DND-41 (cell line): ENCODE measurements around the gene C3orf20.

Source experiments
- ATAC-seq: fragments of 200-7000 bp; cut with Tn5 transposase; 3 replicates; pipeline ENCODE4 v1.9.1; 2021; ENCODE audit warnings: low read depth; ENCODE audit not compliant: insufficient read depth
- DNase-seq: peaks from one replicate; pipeline ENCODE4 v3.0.0-alpha.2; 2020
- H2AFZ ChIP-seq: 2 replicates; pipeline ENCODE4 v1.6.0; 2012; ENCODE audit warnings: low read depth, low read length
- H3K27ac ChIP-seq: 2 replicates; pipeline ENCODE4 v1.5.1; 2012; ENCODE audit warnings: low read length, inconsistent platforms
- H3K27me3 ChIP-seq: fragments of 200-600 bp; sonication (generic); 2 replicates; pipeline ENCODE4 v1.6.0; 2012; ENCODE audit warnings: low read length, mild to moderate bottlenecking, inconsistent platforms; ENCODE audit not compliant: insufficient read depth, poor library complexity
- H3K36me3 ChIP-seq: 2 replicates; pipeline ENCODE4 v1.5.1; 2012; ENCODE audit warnings: low read length, inconsistent platforms; ENCODE audit not compliant: insufficient read depth
- H3K4me1 ChIP-seq: 2 replicates; pipeline ENCODE4 v1.5.1; 2012; ENCODE audit warnings: mild to moderate bottlenecking, low read length; ENCODE audit not compliant: insufficient read depth
- H3K4me2 ChIP-seq: 2 replicates; pipeline ENCODE4 v1.6.0; 2012; ENCODE audit warnings: mild to moderate bottlenecking, moderate library complexity, low read length, inconsistent platforms; ENCODE audit not compliant: insufficient read depth
- H3K4me3 ChIP-seq, 2 experiments: fragments of 200-600 bp in 1 of 2; shearing (Covaris generic) in 1 of 2; 2 replicates each; pipeline ENCODE4 v1.5.1; 2012 to 2016; ENCODE audit warnings: inconsistent platforms in 2 of 2, low read length in 2 of 2, mild to moderate bottlenecking in 2 of 2, low read depth in 1 of 2, moderate library complexity in 1 of 2
- H3K79me2 ChIP-seq: 2 replicates; pipeline ENCODE4 v1.6.0; 2012; ENCODE audit warnings: low read length, inconsistent platforms; ENCODE audit not compliant: insufficient read depth
- H3K9ac ChIP-seq: 2 replicates; pipeline ENCODE4 v1.6.0; 2012; ENCODE audit warnings: low read depth, mild to moderate bottlenecking, inconsistent platforms, low read length, moderate library complexity
- H3K9me3 ChIP-seq: 2 replicates; pipeline ENCODE4 v1.5.1; 2012; ENCODE audit warnings: low read length, moderate library complexity, mild to moderate bottlenecking, inconsistent platforms; ENCODE audit not compliant: insufficient read depth, severe bottlenecking
- H4K20me1 ChIP-seq: 2 replicates; pipeline ENCODE4 v1.6.0; 2012; ENCODE audit warnings: low read length; ENCODE audit not compliant: insufficient read depth
- CTCF ChIP-seq: IDR thresholded peaks from 2 replicates; pipeline ENCODE4 v1.5.1; 2012; ENCODE audit warnings: borderline replicate concordance, low read length, moderate library complexity, mild to moderate bottlenecking; ENCODE audit not compliant: poor library complexity, severe bottlenecking; ENCODE audit errors: extremely low read depth
- EZH2 ChIP-seq: IDR thresholded peaks from 3 replicates; pipeline ENCODE4 v1.6.1; 2012; ENCODE audit warnings: borderline replicate concordance, low read depth, mild to moderate bottlenecking, moderate library complexity, low read length, inconsistent platforms; ENCODE audit not compliant: severe bottlenecking

Gene C3orf20

DNA sequence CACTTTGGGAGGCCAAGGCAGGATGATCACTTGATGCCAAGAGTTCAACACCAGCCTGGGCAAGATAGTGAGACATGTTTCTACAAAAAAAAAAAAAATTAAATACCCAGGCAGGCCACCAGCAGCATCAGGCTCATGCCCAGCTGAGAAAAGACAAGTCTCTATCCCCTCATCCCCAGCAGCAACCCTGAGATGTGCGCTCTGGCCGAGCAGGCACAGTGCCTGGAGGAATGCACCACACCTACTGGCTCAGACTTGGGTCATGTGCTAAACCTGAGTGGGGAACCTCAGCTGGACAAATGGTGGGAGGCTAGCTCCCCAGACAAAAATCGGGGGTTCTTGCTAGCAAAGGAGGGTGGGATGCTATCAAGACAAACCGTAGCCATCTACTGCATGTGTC is 33.6 kb upstream of the C3orf20 start:
- DNase-seq (no peak), ATAC-seq (no peak)
- no peaks in the 10 kb centered on the region for H3K36me3 ChIP-seq
- H3K27me3 ChIP-seq = peaks cover 8% of the 10 kb centered on the region
- no peak overlapping the region for H2AFZ ChIP-seq
- no peaks in the 10 kb centered on the region for H3K4me1 ChIP-seq
- H3K4me3 ChIP-seq = no peak overlapping the region
- H3K4me2 ChIP-seq = no peak overlapping the region
- TF ChIP-seq EZH2 (no peak), CTCF (no peak)
- no peaks in the 10 kb centered on the region for H3K9me3 ChIP-seq
- no peak overlapping the region for H3K9ac ChIP-seq
- H3K79me2 ChIP-seq = no peaks in the 10 kb centered on the region
- H4K20me1 ChIP-seq = no peaks in the 10 kb centered on the region
- no peak overlapping the region for H3K27ac ChIP-seq

GRCh38 chr3:14645453-14645852 is 29.5 kb upstream of the C3orf20 start:
- ATAC-seq (no peak), DNase-seq (no peak)
- H3K4me1 ChIP-seq = peaks cover 6% of the 10 kb centered on the region
- no peak overlapping the region for H3K4me3 ChIP-seq
- no peaks in the 10 kb centered on the region for H3K9me3 ChIP-seq
- H3K79me2 ChIP-seq = no peaks in the 10 kb centered on the region
- TF ChIP-seq EZH2 = no peak
- H4K20me1 ChIP-seq = no peaks in the 10 kb centered on the region
- no peak overlapping the region for H3K4me2 ChIP-seq
- no peaks in the 10 kb centered on the region for H3K36me3 ChIP-seq
- no peak overlapping the region for H2AFZ ChIP-seq
- H3K9ac ChIP-seq = no peak overlapping the region
- H3K27ac ChIP-seq = no peak overlapping the region
- peaks cover 3% of the 10 kb centered on the region for H3K27me3 ChIP-seq

- H3K4me1 ChIP-seq = peaks cover 12% of the 10 kb centered on the region
- H3K27ac ChIP-seq = no peak overlapping the region
- DNase-seq (no peak), ATAC-seq (no peak)
- H3K4me2 ChIP-seq = no peak overlapping the region
- H2AFZ ChIP-seq = no peak overlapping the region
- no peaks in the 10 kb centered on the region for H3K36me3 ChIP-seq
- H3K9me3 ChIP-seq = no peaks in the 10 kb centered on the region
- H3K9ac ChIP-seq = no peak overlapping the region
- H3K79me2 ChIP-seq = no peaks in the 10 kb centered on the region
- no peaks in the 10 kb centered on the region for H4K20me1 ChIP-seq
- peaks cover 2% of the 10 kb centered on the region for H3K27me3 ChIP-seq
- H3K4me3 ChIP-seq = no peak overlapping the region
- no peak for TF ChIP-seq CTCF
- no peak for TF ChIP-seq EZH2
Measured at GRCh38 chr3:14646131-14646573, 28.8 kb upstream of the C3orf20 start.

- TF ChIP-seq EZH2 = no peak
- no peak for TF ChIP-seq CTCF
- DNase-seq (no peak), ATAC-seq (no peak)
- Histone ChIP-seq H2AFZ (no peak overlapping the region), H3K4me3 (no peak overlapping the region), H3K36me3 (no peaks in the 10 kb centered on the region; the same call in 1 of the 2 replicates), H3K9me3 (no peaks in the 10 kb centered on the region), H3K4me2 (no peak overlapping the region), H3K79me2 (peaks cover 3% of the 10 kb centered on the region), H3K27me3 (peaks cover 2% of the 10 kb centered on the region), H4K20me1 (no peaks in the 10 kb centered on the region), H3K4me1 (peaks cover 12% of the 10 kb centered on the region), H3K27ac (no peak overlapping the region), H3K9ac (no peak overlapping the region)
Measured at GRCh38 chr3:14646589-14647413, 28.1 kb upstream of the C3orf20 start.
